ENCODE results near the gene EIF5B.
"Not testable (repeated sequence)": the region's sequence is repeated elsewhere in the genome, so short reads cannot be mapped to it uniquely, and the experiment has no call there.

The EIF5B gene

GRCh38 chr2:99368854-99369253 lies 31.7 kb downstream of the EIF5B start:
- DNase-seq = not testable (repeated sequence)

GRCh38 chr2:99373144-99373543 lies 36.0 kb downstream of the EIF5B start:
- no peak for DNase-seq

- no peak for DNase-seq
These were observed 37.6 kb downstream of the EIF5B start for GRCh38 chr2:99374747-99375146.

- no peak for DNase-seq
These were observed 39.2 kb downstream of the EIF5B start for GRCh38 chr2:99376254-99376864.

GRCh38 chr2:99377879-99378278 lies 40.7 kb downstream of the EIF5B start:
- DNase-seq = no peak

- DNase-seq = no peak
These were observed 43.3 kb downstream of the EIF5B start for GRCh38 chr2:99380376-99381010.

- no peak for DNase-seq
These were observed 45.0 kb downstream of the EIF5B start for GRCh38 chr2:99382143-99382542.

GRCh38 chr2:99386011-99386410 lies 48.8 kb downstream of the EIF5B start:
- no peak for DNase-seq

- DNase-seq = no peak
These were observed 51.7 kb downstream of the EIF5B start for GRCh38 chr2:99388892-99389291.

- no peak for DNase-seq
These were observed 52.2 kb downstream of the EIF5B start for GRCh38 chr2:99389371-99389770.

- no peak for DNase-seq
These were observed 52.8 kb downstream of the EIF5B start for GRCh38 chr2:99389946-99390345.

GRCh38 chr2:99395589-99396130 lies 58.5 kb downstream of the EIF5B start:
- no peak for DNase-seq

- no peak for DNase-seq
These were observed 60.2 kb downstream of the EIF5B start for GRCh38 chr2:99397266-99397920.

- DNase-seq = no peak
These were observed 61.1 kb downstream of the EIF5B start for GRCh38 chr2:99398303-99398702.

- no peak for DNase-seq
These were observed 61.9 kb downstream of the EIF5B start for GRCh38 chr2:99399063-99399462.

GRCh38 chr2:99399795-99400194 lies 62.6 kb downstream of the EIF5B start:
- DNase-seq = no peak

- no peak for DNase-seq
These were observed 64.7 kb downstream of the EIF5B start for GRCh38 chr2:99401841-99402240.

- DNase-seq = no peak
These were observed 65.9 kb downstream of the EIF5B start for GRCh38 chr2:99403084-99403483.

- no peak for DNase-seq
These were observed 66.3 kb downstream of the EIF5B start for GRCh38 chr2:99403524-99403923.

GRCh38 chr2:99404039-99404796 lies 67.0 kb downstream of the EIF5B start:
- DNase-seq = no peak

- no peak for DNase-seq
These were observed 67.8 kb downstream of the EIF5B start for GRCh38 chr2:99404797-99405669.

GRCh38 chr2:99406137-99406536 lies 68.9 kb downstream of the EIF5B start:
- no peak for DNase-seq
